Neural cell (in vitro differentiated cells): ENCODE measurements around the gene RGS3. TPM values are rescaled to one million over a fixed set of nuclear protein-coding genes. Genes with fewer than 3 reads are reported as not detected.

Experiments used
- H2AFZ ChIP-seq: fragments of 200-600, 300-800 bp; sonication (generic), shearing (Covaris generic); 2 replicates; pipeline ENCODE4 v1.6.0; 2014; ENCODE audit warnings: low read depth, mild to moderate bottlenecking, antibody characterized with exemption, low read length, moderate library complexity
- H3F3A ChIP-seq: fragments of 200-600 bp; shearing (Covaris generic); 2 replicates; pipeline ENCODE4 v1.6.1; 2016; ENCODE audit warnings: mild to moderate bottlenecking, moderate library complexity, mixed read lengths, antibody characterized with exemption, low read length; ENCODE audit not compliant: insufficient read depth, poor library complexity, severe bottlenecking
- H3K27ac ChIP-seq: fragments of 200-600, 300-800 bp; sonication (generic), shearing (Covaris generic); 2 replicates; pipeline ENCODE4 v1.5.1; 2014; ENCODE audit warnings: mild to moderate bottlenecking, low read length, moderate library complexity
- H3K27me3 ChIP-seq: fragments of 300-800, 200-600 bp; sonication (generic), shearing (Covaris generic); 2 replicates; pipeline ENCODE4 v1.6.0; 2014; ENCODE audit warnings: mild to moderate bottlenecking, low read depth, low read length, moderate library complexity; ENCODE audit not compliant: insufficient read depth
- H3K36me3 ChIP-seq: fragments of 300-800, 200-600 bp; sonication (generic), shearing (Covaris generic); 2 replicates; pipeline ENCODE4 v1.5.1; 2014; ENCODE audit warnings: mild to moderate bottlenecking, antibody characterized with exemption, low read length, moderate library complexity; ENCODE audit not compliant: insufficient read depth
- H3K4me2 ChIP-seq: fragments of 300-800, 200-600 bp; sonication (generic), shearing (Covaris generic); 2 replicates; pipeline ENCODE4 v1.6.0; 2014; ENCODE audit warnings: mild to moderate bottlenecking, low read length
- H3K4me3 ChIP-seq: fragments of 300-800, 200-600 bp; sonication (generic), shearing (Covaris generic); 2 replicates; pipeline ENCODE4 v1.5.1; 2014; ENCODE audit warnings: mild to moderate bottlenecking, low read length, moderate library complexity
- H3K79me2 ChIP-seq: fragments of 200-600 bp; shearing (Covaris generic); replicated peaks from 2 replicates; pipeline ENCODE4 v1.6.0; 2014; ENCODE audit warnings: mild to moderate bottlenecking, low read length, moderate library complexity; ENCODE audit not compliant: insufficient read depth
- H3K9ac ChIP-seq: fragments of 300-800, 200-600 bp; sonication (generic), shearing (Covaris generic); 2 replicates; pipeline ENCODE4 v1.6.1; 2016; ENCODE audit warnings: mild to moderate bottlenecking, low read length, mixed read lengths
- H3K9me2 ChIP-seq: fragments of 200-600 bp; shearing (Covaris generic); 2 replicates; pipeline ENCODE4 v1.6.1; 2016; ENCODE audit warnings: mild to moderate bottlenecking, low read length, mixed read lengths; ENCODE audit not compliant: insufficient read depth
- H3K9me3 ChIP-seq: fragments of 200-600, 300-800 bp; sonication (generic), shearing (Covaris generic); 2 replicates; pipeline ENCODE4 v1.6.1; 2016; ENCODE audit warnings: mild to moderate bottlenecking, mixed run types, low read length, moderate library complexity, mixed read lengths
- H4K20me1 ChIP-seq: fragments of 200-600 bp; shearing (Covaris generic); 2 replicates; pipeline ENCODE4 v1.6.1; 2016; ENCODE audit warnings: mild to moderate bottlenecking, mixed run types; ENCODE audit not compliant: insufficient read depth
- CTCF ChIP-seq: fragments of 450-650 bp; IDR thresholded peaks from 2 replicates; pipeline ENCODE4 v1.5.1; 2014; ENCODE audit warnings: antibody characterized with exemption, mild to moderate bottlenecking, moderate library complexity; ENCODE audit not compliant: poor library complexity, severe bottlenecking
- EP300 ChIP-seq: fragments of 450-650 bp; conservative IDR thresholded peaks from 2 replicates; pipeline ENCODE4 v1.6.1; 2014; ENCODE audit warnings: antibody characterized with exemption, mild to moderate bottlenecking, moderate library complexity; ENCODE audit not compliant: poor library complexity, severe bottlenecking
- EZH2 ChIP-seq: fragments of 200-600, 300-800 bp; shearing (Covaris generic), sonication (generic); IDR thresholded peaks from 2 replicates; pipeline ENCODE4 v1.6.1; 2014; ENCODE audit warnings: antibody characterized with exemption, low read length, borderline replicate concordance, mild to moderate bottlenecking; ENCODE audit not compliant: insufficient read depth, poor library complexity, severe bottlenecking
- MXI1 ChIP-seq: fragments of 450-650 bp; conservative IDR thresholded peaks from 2 replicates; pipeline ENCODE4 v1.6.1; 2014; ENCODE audit warnings: antibody characterized with exemption, mild to moderate bottlenecking; ENCODE audit not compliant: poor library complexity, severe bottlenecking
- POLR2AphosphoS5 ChIP-seq: IDR thresholded peaks from 2 replicates; pipeline ENCODE4 v1.6.1; 2012
- RAD21 ChIP-seq: fragments of 450-650 bp; conservative IDR thresholded peaks from 2 replicates; pipeline ENCODE4 v1.6.1; 2014; ENCODE audit warnings: antibody characterized with exemption, mild to moderate bottlenecking, moderate library complexity
- REST ChIP-seq: IDR thresholded peaks from 2 replicates; pipeline ENCODE4 v1.6.1; 2012; ENCODE audit warnings: borderline replicate concordance
- SMC3 ChIP-seq: fragments of 450-650 bp; conservative IDR thresholded peaks from 2 replicates; pipeline ENCODE4 v1.6.1; 2014; ENCODE audit warnings: antibody characterized with exemption, mild to moderate bottlenecking, moderate library complexity; ENCODE audit not compliant: poor library complexity
- TAF1 ChIP-seq: IDR thresholded peaks from 2 replicates; pipeline ENCODE4 v1.6.1; 2012; ENCODE audit warnings: low read depth
- polyA plus RNA-seq: library from polyadenylated mRNA; depleted of rRNA; stranded (reverse); fragments of >200 nt; gene quantifications from 2 replicates; pipeline ENCODE4 v1.2.3, GENCODE V29; 2014

RGS3 gene
- polyA plus RNA-seq, 1 donor from 2014 or later: 25.3 TPM

- no peak overlapping the region for H3K4me3 ChIP-seq
- H4K20me1 ChIP-seq: no peaks in the 10 kb centered on the region
- no peak overlapping the region for H3K4me2 ChIP-seq
- H3K27me3 ChIP-seq: no peaks in the 10 kb centered on the region
- no peaks in the 10 kb centered on the region for H3F3A ChIP-seq
- H3K27ac ChIP-seq: no peak overlapping the region
- no peaks in the 10 kb centered on the region for H3K36me3 ChIP-seq
- no peaks in the 10 kb centered on the region for H3K9me3 ChIP-seq
- no peak overlapping the region for H2AFZ ChIP-seq
- TF ChIP-seq POLR2AphosphoS5 (no peak), EP300 (no peak), CTCF (no peak), SMC3 (no peak), REST (no peak), TAF1 (no peak), RAD21 (no peak), MXI1 (no peak), EZH2 (no peak)
- H3K9me2 ChIP-seq: no peaks in the 10 kb centered on the region
- no peak overlapping the region for H3K9ac ChIP-seq
- H3K79me2 ChIP-seq: no peaks in the 10 kb centered on the region
Measured at GRCh38 chr9:113573046-113573958, 109.8 kb downstream of the RGS3 start.

GRCh38 chr9:113573959-113574352 lies 110.4 kb downstream of the RGS3 start:
- Histone ChIP-seq H3K9me3 (no peaks in the 10 kb centered on the region), H3K4me3 (no peak overlapping the region), H3K36me3 (no peaks in the 10 kb centered on the region), H3K9me2 (no peaks in the 10 kb centered on the region), H3K79me2 (no peaks in the 10 kb centered on the region), H3K27me3 (no peaks in the 10 kb centered on the region), H4K20me1 (no peaks in the 10 kb centered on the region), H3F3A (no peaks in the 10 kb centered on the region), H2AFZ (no peak overlapping the region), H3K27ac (no peak overlapping the region), H3K4me2 (no peak overlapping the region), H3K9ac (no peak overlapping the region)
- no peak for TF ChIP-seq CTCF
- no peak for TF ChIP-seq RAD21
- TF ChIP-seq TAF1: no peak
- TF ChIP-seq EP300: no peak
- no peak for TF ChIP-seq SMC3
- no peak for TF ChIP-seq MXI1
- no peak for TF ChIP-seq POLR2AphosphoS5
- no peak for TF ChIP-seq REST
- no peak for TF ChIP-seq EZH2
